NCI-H2171 (cell line): Measurements from ENCODE around the gene ZNF580.

Experiments used
- DNase-seq: peaks from one replicate; lab custom pipeline; 2025; lab: John Stamatoyannopoulos, UW

ZNF580 gene

GRCh38 chr19:55663846-55664536 lies 23.2 kb downstream of the ZNF580 start:
- no peak for DNase-seq

GRCh38 chr19:55666343-55667005 lies 25.7 kb downstream of the ZNF580 start:
- no peak for DNase-seq

GRCh38 chr19:55667006-55667381 lies 26.2 kb downstream of the ZNF580 start:
- DNase-seq: no peak

GRCh38 chr19:55667511-55667910 lies 26.7 kb downstream of the ZNF580 start:
- DNase-seq: no peak

GRCh38 chr19:55667958-55668357 lies 27.2 kb downstream of the ZNF580 start:
- DNase-seq: no peak

- DNase-seq: no peak
Observed at GRCh38 chr19:55668603-55669348, 28.0 kb downstream of the ZNF580 start.

- DNase-seq: no peak
Observed at GRCh38 chr19:55669418-55670279, 28.8 kb downstream of the ZNF580 start.

- DNase-seq: no peak
Observed at GRCh38 chr19:55670280-55671053, 29.7 kb downstream of the ZNF580 start.

GRCh38 chr19:55671054-55671378 lies 30.2 kb downstream of the ZNF580 start:
- no peak for DNase-seq

- DNase-seq: no peak
Observed at GRCh38 chr19:55672418-55672817, 31.6 kb downstream of the ZNF580 start.

GRCh38 chr19:55673465-55673864 lies 32.7 kb downstream of the ZNF580 start:
- DNase-seq: no peak

- DNase-seq: no peak
Observed at GRCh38 chr19:55673889-55674288, 33.1 kb downstream of the ZNF580 start.

- DNase-seq: no peak
Observed at GRCh38 chr19:55674459-55674840, 33.6 kb downstream of the ZNF580 start.

GRCh38 chr19:55674841-55675660 lies 34.2 kb downstream of the ZNF580 start, which contains the start of gene EPN1:
Gene EPN1, plus strand, starts transcription at chr19:55675226. Its CDS starts 3,402 bp downstream, at chr19:55678628.
- DNase-seq: peak; percentile 97

- DNase-seq: no peak
Observed at GRCh38 chr19:55675661-55676354, 35.0 kb downstream of the ZNF580 start.

- DNase-seq: no peak
Observed at GRCh38 chr19:55676383-55676782, 35.6 kb downstream of the ZNF580 start.

- DNase-seq: no peak
Observed at GRCh38 chr19:55676889-55677505, 36.2 kb downstream of the ZNF580 start.

- DNase-seq: no peak
Observed at GRCh38 chr19:55677572-55678028, 36.8 kb downstream of the ZNF580 start.

- DNase-seq: no peak
Observed at GRCh38 chr19:55678121-55678671, 37.4 kb downstream of the ZNF580 start.
